GM19324 (cell line): ENCODE measurements around the gene UROC1.

ENCODE experiments used
- ATAC-seq: cut with Tn5 transposase; IDR thresholded peaks from one replicate; pipeline ENCODE4 v1.9.1; 2021; ENCODE audit warnings: mild to moderate bottlenecking, moderate library complexity; ENCODE audit not compliant: unreplicated experiment, low FRiP score

Gene UROC1

DNA sequence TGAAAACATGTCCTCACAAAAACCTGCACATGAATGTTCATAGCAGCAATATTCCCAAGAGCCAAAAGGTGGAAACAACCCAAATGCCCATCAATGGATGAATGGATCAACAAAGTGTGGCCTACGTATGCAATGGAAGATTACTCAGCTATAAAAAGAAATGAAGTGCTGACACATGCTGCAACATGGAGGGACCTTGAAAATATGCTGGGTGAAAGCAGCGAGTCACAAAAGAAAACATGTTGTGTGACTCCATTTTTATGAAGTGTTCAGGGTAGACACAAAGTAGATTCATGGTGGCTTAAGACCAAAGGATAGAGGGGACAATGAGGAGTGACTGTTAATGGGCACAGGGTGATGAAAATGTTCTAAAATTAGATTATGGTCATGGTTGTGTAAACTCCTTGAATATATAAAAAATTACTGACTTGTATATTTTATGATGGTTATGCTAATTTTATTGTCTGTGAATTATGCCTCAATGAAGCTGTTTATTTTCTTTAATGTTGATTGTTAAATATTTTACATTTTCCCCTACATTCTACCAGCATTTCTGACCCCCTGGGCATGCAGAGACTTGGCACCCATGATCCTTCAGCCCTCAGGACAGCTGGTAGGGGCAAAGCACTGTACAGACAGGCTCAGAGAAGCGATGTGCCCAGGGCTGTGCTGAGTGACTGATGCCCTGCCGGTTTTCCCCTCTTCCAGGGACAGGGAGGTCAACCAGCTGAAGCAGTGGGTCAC is 85.0 kb downstream of the UROC1 start:
- ATAC-seq: no peak
